GM18868 (cell line): ENCODE data around the gene PBX4.

Experiments used
- ATAC-seq: cut with Tn5 transposase; IDR thresholded peaks from one replicate; pipeline ENCODE4 v1.9.1; 2021; ENCODE audit warnings: mild to moderate bottlenecking, moderate library complexity; ENCODE audit not compliant: unreplicated experiment

PBX4 gene

DNA sequence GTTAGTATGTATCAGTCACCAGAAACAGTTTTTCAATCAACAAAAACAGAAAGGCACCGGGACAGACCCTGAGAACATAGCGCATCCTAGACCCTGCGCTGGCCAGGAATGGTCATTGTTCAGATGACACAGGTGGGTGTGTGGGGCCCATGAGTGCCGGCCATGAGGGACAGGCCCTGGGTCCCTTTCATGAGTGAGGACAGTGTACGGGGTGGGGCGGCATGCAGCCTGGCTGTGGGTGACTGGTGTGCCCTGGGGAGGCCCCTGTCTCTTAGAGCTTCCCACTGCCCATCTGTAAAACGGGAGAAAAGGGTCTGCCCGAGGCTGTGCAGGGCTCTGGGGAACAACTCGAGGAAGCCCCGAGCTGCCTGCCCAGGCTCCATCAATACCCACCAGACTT lies 25.8 kb downstream of the PBX4 start:
- no peak for ATAC-seq

GRCh38 chr19:19591133-19591825 lies 27.2 kb downstream of the PBX4 start:
- ATAC-seq = peak; percentile 87

GRCh38 chr19:19588546-19588945 lies 29.9 kb downstream of the PBX4 start:
- ATAC-seq = no peak

GRCh38 chr19:19587771-19588170 lies 30.7 kb downstream of the PBX4 start:
- no peak for ATAC-seq

DNA sequence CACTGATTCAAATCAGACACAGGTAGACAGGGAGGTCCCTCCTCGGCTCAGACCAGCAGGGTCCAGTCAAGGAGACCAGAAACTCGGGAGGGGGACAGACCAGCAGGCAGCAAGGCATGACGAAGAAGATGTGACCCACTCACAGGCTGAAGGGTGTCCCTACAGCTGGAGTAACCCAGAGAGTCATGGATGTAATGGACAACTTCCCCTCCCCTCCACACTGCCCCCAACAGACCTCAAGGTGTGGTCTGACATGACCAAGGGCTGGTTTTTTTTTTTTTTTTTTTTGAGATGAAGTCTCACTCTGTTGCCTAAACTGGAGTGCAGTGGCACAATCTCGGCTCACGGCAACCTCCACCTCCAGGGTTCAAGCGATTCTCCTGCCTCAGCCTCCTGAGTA lies 34.1 kb downstream of the PBX4 start:
- no peak for ATAC-seq

GRCh38 chr19:19582471-19582870 lies 36.0 kb downstream of the PBX4 start:
- ATAC-seq = no peak

DNA sequence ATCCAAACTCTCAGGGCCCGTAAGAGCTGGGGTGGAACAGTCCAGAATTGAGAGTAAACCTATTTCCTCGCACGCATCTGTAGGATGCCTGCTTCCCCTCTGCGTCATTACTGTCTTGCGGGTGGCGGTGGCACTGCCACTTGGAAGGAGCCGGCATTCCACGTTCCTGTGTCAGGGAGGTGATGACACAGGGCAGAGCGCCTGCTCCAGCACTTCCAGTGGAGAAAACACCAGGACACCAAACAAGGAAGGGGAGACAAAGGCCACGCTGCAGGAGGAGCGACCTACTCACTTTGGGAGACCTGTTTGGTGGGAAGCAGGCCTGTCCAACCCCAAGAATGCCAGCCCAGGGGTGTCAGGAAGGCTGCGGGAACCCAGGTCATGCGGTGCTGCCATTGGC lies 37.1 kb downstream of the PBX4 start:
- ATAC-seq = no peak

GRCh38 chr19:19580418-19580817 lies 38.1 kb downstream of the PBX4 start:
- no peak for ATAC-seq

DNA sequence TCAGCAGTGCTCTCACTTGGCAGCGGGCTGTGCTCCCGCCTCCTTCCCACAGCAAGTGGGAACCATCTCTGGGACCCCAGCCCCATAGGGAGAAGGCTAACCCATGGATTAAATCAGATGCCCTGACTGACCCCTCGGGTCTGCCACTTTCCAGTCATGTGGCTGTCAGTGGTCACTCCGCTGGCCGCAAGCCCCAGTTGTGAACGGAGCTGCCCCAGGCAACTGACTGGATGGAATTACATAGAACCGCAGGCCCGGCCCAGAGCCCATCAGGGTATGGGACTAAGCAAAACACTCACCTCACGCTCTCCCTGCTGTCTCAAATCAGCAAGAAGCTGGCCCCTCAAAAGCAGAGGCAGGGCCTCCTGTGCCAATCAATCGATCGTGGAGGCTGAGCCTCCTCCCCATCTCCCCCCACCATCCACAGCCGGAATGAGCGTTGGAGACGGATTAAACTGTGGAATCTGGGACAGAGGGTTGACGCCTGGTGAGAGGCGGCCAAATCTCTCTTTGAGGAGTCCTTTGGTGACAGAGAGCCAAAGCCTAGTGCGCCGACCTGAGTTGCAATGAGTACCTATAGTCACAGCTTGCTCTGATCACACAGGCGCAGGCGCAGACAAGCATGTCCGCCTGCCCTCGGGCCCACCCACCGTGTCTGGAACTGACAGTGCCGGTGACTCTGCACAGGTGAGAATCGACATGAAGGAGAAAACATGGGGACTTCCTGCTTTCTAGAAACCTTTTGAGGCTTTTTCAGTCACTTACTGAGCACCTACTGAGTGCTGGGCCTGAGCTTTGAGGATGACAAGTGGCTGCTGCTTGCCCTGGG lies 38.7 kb downstream of the PBX4 start:
- no peak for ATAC-seq

DNA sequence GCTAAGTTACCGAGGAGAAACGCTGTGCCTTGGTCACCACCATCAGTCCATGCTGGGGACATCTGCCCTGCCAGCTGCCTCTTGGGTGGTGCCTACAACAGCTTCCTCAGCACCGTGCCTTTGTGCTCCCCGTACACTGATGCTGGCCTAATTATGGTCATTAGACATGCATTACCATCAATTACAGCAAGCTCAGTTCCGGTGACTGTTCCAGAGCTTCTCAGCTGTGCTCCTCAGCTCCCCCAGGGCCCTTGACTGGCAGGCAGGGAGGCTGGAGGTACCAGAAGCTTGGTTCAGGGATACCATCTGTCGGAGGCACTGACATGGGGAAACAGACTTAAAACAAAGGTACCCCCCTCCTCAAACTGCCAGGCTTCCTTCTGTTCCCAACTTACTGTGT lies 40.2 kb downstream of the PBX4 start:
- no peak for ATAC-seq

DNA sequence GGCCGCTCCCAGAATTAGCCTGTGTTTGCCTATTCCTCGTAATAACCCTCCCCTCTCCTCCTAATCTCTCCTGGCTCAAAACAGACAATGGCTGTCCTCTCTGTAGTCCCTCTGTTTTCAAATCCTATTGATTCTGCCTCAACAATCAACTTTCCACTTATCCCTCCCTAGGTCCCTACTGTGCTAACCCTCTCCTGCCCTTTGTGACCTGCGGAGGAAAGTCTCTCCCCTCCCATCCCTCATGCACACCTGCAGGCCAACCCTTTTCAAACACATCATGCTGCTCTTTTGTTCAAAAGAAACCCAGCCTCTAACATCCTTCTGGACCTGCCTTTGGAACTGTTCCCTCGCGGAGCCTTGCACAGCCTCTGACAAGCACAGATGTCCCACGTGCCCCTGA lies 43.1 kb downstream of the PBX4 start:
- no peak for ATAC-seq

DNA sequence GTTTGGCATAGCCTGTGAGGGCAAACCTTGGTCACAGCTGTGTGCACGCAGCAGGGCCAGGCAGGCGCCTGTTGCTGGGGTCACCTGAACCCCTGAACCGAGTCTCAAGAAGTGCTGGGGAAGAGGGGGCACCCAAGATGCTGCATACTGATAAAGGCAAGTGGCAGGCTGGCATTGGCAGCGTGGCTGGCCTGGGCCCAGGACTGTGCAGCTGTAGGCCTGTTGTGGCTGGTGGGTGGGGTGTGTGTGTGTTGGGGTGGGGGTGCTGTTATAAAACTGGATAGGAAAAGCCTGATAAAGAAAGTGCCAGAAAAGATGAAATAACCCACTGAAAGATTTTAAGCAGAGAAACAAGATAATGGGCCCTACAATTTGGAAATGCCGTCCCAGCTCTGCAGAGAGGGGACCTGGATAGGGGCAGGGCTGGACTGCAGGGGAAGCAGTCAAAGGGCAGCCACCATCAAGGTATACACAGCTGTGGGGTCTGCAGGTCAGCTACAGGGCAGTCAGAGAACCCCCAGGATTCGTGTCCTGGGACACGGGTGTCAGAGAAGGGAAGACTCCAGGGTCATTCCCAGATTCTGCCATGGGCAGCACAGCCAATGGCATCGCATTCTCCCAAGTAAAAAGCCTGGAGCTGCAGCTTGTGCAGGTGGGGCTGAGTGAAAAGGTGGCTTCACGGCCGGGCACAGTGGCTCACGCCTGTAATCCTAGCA lies 47.3 kb downstream of the PBX4 start:
- no peak for ATAC-seq

DNA sequence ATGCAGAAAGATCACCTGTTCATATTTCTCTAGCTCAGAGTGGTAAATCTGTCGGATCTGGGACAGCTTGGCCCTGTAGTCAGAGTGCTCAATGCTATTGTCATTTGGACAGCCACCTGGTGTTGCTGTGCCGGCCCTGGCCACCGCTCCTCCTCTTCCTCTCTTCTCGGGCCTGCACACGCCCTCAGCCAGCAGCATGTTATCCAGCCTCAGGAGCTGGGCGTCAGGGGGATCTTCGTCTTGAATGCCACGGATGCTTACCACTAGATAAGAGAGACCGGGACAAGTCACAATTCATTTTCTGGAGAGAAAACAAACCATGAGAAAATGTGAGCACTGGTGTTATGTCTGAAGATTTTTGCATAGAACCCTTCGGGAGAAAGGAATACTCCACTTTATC lies 47.9 kb downstream of the PBX4 start:
- ATAC-seq = no peak

- no peak for ATAC-seq
These were observed 49.4 kb downstream of the PBX4 start for GRCh38 chr19:19568802-19569756.

- no peak for ATAC-seq
These were observed 51.1 kb downstream of the PBX4 start for GRCh38 chr19:19567391-19567790.

GRCh38 chr19:19566306-19566705 lies 52.2 kb downstream of the PBX4 start:
- ATAC-seq = no peak

DNA sequence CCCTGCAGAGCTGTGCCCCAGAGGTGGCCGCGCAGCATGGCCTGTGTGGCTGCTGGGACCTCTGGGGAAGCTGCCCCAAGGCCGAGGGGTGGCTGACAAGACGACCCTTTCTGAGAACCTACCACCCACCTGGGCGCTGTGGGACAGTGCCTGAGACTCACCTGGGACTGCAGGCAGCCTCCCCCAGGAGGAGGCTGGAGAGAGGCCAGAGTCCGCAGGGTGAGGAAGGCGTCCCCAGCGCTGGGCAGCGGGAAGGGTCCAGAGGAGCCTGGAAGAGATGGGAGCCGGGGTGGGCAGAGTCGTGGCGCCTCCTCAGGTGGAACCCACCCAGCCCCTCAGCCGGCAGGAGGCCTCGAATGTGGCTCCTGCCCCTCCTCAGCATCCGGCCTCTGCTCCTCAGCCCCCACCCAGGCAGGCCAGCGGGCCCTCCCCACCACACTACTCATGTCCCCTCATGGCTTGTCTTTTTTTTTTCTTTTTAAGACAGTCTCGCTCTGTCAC lies 55.1 kb downstream of the PBX4 start:
- no peak for ATAC-seq

GRCh38 chr19:19562665-19563347 lies 55.7 kb downstream of the PBX4 start:
- ATAC-seq = no peak

DNA sequence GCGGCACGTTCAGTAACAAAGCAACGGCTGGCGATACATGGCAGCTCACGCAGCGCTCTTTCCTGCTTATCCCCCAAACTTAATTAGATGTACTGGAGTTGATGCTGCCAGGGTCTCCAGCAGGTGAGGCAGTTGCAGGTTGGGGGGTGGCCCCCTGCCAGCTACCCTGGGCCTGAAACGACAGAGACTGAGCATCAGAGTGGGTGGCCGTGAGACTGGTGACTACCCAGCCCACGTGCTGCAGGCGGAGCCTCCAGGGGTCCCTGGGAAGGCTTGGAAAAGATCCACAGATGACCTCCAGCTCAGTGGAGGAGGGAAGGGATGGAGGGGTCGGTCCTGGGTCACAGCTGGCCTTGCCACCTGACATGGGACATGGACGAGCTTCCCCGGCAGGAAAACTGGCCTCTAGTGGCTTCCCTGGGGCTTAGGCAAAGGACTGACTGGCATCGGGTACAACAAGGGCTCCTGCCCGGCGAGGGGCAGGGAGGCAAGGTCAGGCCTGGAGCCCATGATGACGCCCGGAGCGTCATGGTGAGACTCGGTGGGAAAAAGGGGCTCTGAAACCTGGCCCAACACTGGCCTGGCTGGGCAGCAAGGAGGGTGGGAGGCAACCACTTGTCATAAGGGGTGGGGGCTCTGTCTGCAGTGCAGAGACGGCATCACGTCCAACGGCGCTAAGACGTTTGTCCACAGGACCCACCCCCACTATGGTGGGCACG lies 56.4 kb downstream of the PBX4 start:
- no peak for ATAC-seq
